ENCODE measurements around the gene CYB561A3. TPM values are rescaled to one million over a fixed set of nuclear protein-coding genes. Genes with fewer than 3 reads are reported as not detected.

CYB561A3 gene
- total and polyA plus RNA-seq, 2 of the 13 experiments (the other 11 are each of a cell fraction or from before 2014, with no cell fraction given), result 11.4 to 14.9 TPM

DNA sequence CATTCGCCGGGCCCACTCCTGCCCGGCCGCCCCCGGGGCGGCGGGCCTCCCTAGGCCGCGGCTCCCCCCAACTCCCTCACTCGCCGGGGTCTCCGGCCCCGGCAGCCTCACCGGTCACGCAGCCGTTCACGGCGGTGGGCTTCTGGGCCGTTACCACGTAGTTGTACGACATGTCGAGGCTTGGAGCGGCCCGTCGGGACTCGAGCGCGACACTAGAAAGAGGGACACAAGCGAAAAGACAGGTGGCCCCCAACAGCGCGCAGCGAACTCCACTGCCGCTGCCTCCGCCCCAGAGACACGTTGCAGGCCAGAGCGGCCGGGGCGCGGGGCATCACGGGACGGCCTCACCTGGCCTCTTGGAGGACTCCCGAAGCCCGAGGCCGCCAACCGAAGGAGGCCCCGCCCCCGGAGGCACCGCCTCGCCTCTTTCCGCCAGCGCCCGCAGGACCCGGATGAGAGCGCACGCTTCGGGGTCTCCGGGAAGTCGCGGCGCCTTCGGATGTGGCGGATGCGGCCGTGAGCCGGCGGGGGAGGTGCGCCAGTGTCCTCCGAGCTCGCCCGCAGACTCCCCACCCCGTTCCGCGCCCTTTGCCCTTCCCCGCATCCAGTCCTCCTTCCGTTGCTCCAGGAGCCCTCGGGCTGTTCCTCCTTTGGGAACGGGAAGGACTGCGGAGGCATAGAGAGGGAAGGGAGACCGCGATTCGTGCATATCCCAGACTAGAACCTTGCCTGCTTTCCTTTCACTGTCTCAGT, 28.7 kb downstream of the CYB561A3 start, which contains the start of the genes DDB1 and TKFC (continued):
- TF ChIP-seq TCF12 (IDR thresholded peaks at IDR 0.05), result no peak
- peak; percentile 11; the same call in 1 of the 2 replicates for TF ChIP-seq TCF12 (CRISPR knock-in tag; IDR thresholded peaks at IDR 0.05)
- TF ChIP-seq IRF2 (CRISPR knock-in tag; IDR thresholded peaks at IDR 0.05), result peak; percentile 78
- peak; percentile 53; the same call in 1 of the 2 replicates for TF ChIP-seq GTF3A (CRISPR knock-in tag; conservative IDR thresholded peaks at IDR 0.05)
- TF ChIP-seq ZNF713 (CRISPR knock-in tag; IDR thresholded peaks at IDR 0.05), result no peak
- TF ChIP-seq ZNF768 (CRISPR knock-in tag; IDR thresholded peaks at IDR 0.05), result peak; percentile 55; the same call in 1 of the 2 replicates
- TF ChIP-seq EZH2 (conservative IDR thresholded peaks at IDR 0.05; ENCODE audit: low read depth, low read length), result no peak
- TF ChIP-seq HMGXB3 (CRISPR knock-in tag; IDR thresholded peaks at IDR 0.05; ENCODE audit: borderline replicate concordance), result peak; percentile 62; the same call in 1 of the 2 replicates
- TF ChIP-seq BCL3 (CRISPR knock-in tag; IDR thresholded peaks at IDR 0.05), result peak; percentile 86; the same call in 1 of the 2 replicates
- TF ChIP-seq ZBTB20 (CRISPR knock-in tag; IDR thresholded peaks at IDR 0.05; ENCODE audit: borderline replicate concordance, low read depth), result peak; percentile 70; the same call in 1 of the 2 replicates
- TF ChIP-seq NFYC (CRISPR knock-in tag; IDR thresholded peaks at IDR 0.05), result peak; percentile 58
- TF ChIP-seq FOXA3 (CRISPR knock-in tag; IDR thresholded peaks at IDR 0.05), result peak; percentile 40; the same call in 1 of the 2 replicates
- no peak for TF ChIP-seq SMARCE1 (IDR thresholded peaks at IDR 0.05; ENCODE audit: borderline replicate concordance)
- peak; percentile 66 for TF ChIP-seq GABPA (IDR thresholded peaks at IDR 0.05; ENCODE audit: low read depth, low read length)
- TF ChIP-seq GABPA (CRISPR knock-in tag; IDR thresholded peaks at IDR 0.05; ENCODE audit: low read depth), result peak; percentile 85
- peak; percentile 74; the same call in 1 of the 2 replicates for TF ChIP-seq ZNF547 (CRISPR knock-in tag; IDR thresholded peaks at IDR 0.05)
- no peak for TF ChIP-seq HOXD1 (CRISPR knock-in tag; IDR thresholded peaks at IDR 0.05)
- TF ChIP-seq PRMT3 (CRISPR knock-in tag; IDR thresholded peaks at IDR 0.05; ENCODE audit: borderline replicate concordance, low read depth), result no peak
- peak; percentile 71; the same call in 1 of the 2 replicates for TF ChIP-seq ZNF556 (CRISPR knock-in tag; IDR thresholded peaks at IDR 0.05; ENCODE audit: borderline replicate concordance)
- peak; percentile 93 for TF ChIP-seq NCOA1 (CRISPR knock-in tag; IDR thresholded peaks at IDR 0.05)
- TF ChIP-seq ESRRA (CRISPR knock-in tag; IDR thresholded peaks at IDR 0.05; ENCODE audit: low read depth), result no peak
- TF ChIP-seq ZNF225 (CRISPR knock-in tag; IDR thresholded peaks at IDR 0.05), result peak; percentile 79
- no peak for TF ChIP-seq CEBPB (IDR thresholded peaks at IDR 0.05; ENCODE audit: borderline replicate concordance, low read depth, low read length)
- peak; percentile 64 for TF ChIP-seq HOXA5 (CRISPR knock-in tag; IDR thresholded peaks at IDR 0.05)
- no peak; the same call in 1 of the 2 replicates for TF ChIP-seq CEBPG (CRISPR knock-in tag; IDR thresholded peaks at IDR 0.05)
- TF ChIP-seq NKX3-1 (CRISPR knock-in tag; IDR thresholded peaks at IDR 0.05), result no peak; the same call in 1 of the 2 replicates
- no peak; the same call in 1 of the 2 replicates for TF ChIP-seq KDM4B (CRISPR knock-in tag; IDR thresholded peaks at IDR 0.05)
- peak; percentile 24; the same call in 1 of the 2 replicates for TF ChIP-seq SP140L (CRISPR knock-in tag; IDR thresholded peaks at IDR 0.05; ENCODE audit: borderline replicate concordance)

Measured in HepG2 (cell line).